WTC11 (cell line): ENCODE measurements around the gene IL4I1. TPM values are rescaled to one million over a fixed set of nuclear protein-coding genes. Genes with fewer than 3 reads are reported as not detected.

Source experiments
- ATAC-seq: fragments of 200-7000 bp; cut with Tn5 transposase; 2 replicates; pipeline ENCODE4 v1.10.0; 2021; ENCODE audit warnings: mild to moderate bottlenecking, moderate library complexity
- CTCF ChIA-PET: fragments of 300-600 bp; sonication (Branson Sonifier 250); formaldehyde crosslinking; loops from one replicate; lab custom pipeline; 2021; ENCODE audit warnings: antibody characterized with exemption; lab: Charles Lee
- POLR2A ChIA-PET: fragments of 350-600 bp; sonication (Branson Sonifier 250); formaldehyde crosslinking; loops from one replicate; lab custom pipeline; 2021; ENCODE audit warnings: antibody characterized with exemption; lab: Charles Lee
- DNase-seq: peaks from one replicate; pipeline ENCODE4 v3.0.0; 2021; ENCODE audit warnings: low spot score
- H3K27ac Mint-ChIP-seq: 2 replicates; pipeline ENCODE4 v1.8.0; 2021; ENCODE audit warnings: mixed read lengths
- H3K27me3 Mint-ChIP-seq: 2 replicates; pipeline ENCODE4 v1.8.0; 2021; ENCODE audit warnings: low read depth, mild to moderate bottlenecking, moderate library complexity, mixed read lengths
- H3K36me3 Mint-ChIP-seq: 2 replicates; pipeline ENCODE4 v1.8.0; 2021; ENCODE audit warnings: mixed read lengths
- H3K4me1 Mint-ChIP-seq: 2 replicates; pipeline ENCODE4 v1.8.0; 2022; ENCODE audit warnings: mixed read lengths
- H3K4me3 Mint-ChIP-seq: 2 replicates; pipeline ENCODE4 v1.8.0; 2021; ENCODE audit warnings: mild to moderate bottlenecking, moderate library complexity, mixed read lengths
- H3K9me3 Mint-ChIP-seq: 2 replicates; pipeline ENCODE4 v1.8.0; 2021; ENCODE audit warnings: mixed read lengths
- AFF4 ChIP-seq: sonication (generic); formaldehyde crosslinking; IDR thresholded peaks from 2 replicates; pipeline ENCODE4 v1.8.1; 2023; ENCODE audit warnings: mild to moderate bottlenecking, missing genetic modification reagents, borderline replicate concordance
- CREM ChIP-seq: sonication (generic); formaldehyde crosslinking; IDR thresholded peaks from 2 replicates; pipeline ENCODE4 v1.8.1; 2022; ENCODE audit warnings: mild to moderate bottlenecking, missing genetic modification reagents, moderate library complexity
- FOXK1 ChIP-seq: sonication (generic); formaldehyde crosslinking; IDR thresholded peaks from 2 replicates; pipeline ENCODE4 v1.8.0; 2022; ENCODE audit warnings: mild to moderate bottlenecking, moderate library complexity, missing genetic modification reagents
- FOXP1 ChIP-seq: sonication (generic); formaldehyde crosslinking; IDR thresholded peaks from 2 replicates; pipeline ENCODE4 v1.8.0; 2022; ENCODE audit warnings: missing genetic modification reagents, mild to moderate bottlenecking, moderate library complexity, borderline replicate concordance
- HMGXB4 ChIP-seq: sonication (generic); formaldehyde crosslinking; IDR thresholded peaks from 2 replicates; pipeline ENCODE4 v1.8.1; 2023; ENCODE audit warnings: mild to moderate bottlenecking, moderate library complexity, missing genetic modification reagents
- TEAD4 ChIP-seq: sonication (generic); formaldehyde crosslinking; IDR thresholded peaks from 2 replicates; pipeline ENCODE4 v1.8.0; 2022; ENCODE audit warnings: mild to moderate bottlenecking, missing genetic modification reagents
- ZNF532 ChIP-seq: fragments of 250-450 bp; sonication (Bioruptor Pico); IDR thresholded peaks from 2 replicates; pipeline ENCODE4 v1.9.0; 2021; ENCODE audit warnings: mild to moderate bottlenecking, borderline replicate concordance
- total RNA-seq: library from RNA; stranded (reverse); gene quantifications from 3 replicates; pipeline ENCODE4 v1.2.3, GENCODE V29; 2021

IL4I1 gene
- total RNA-seq, 1 experiment from 2014 or later = 0.83 TPM

- TF ChIP-seq ZNF532 (CRISPR knock-in tag) (no peak), HMGXB4 (no peak), AFF4 (no peak), FOXK1 (CRISPR knock-in tag) (no peak)
These were observed 34.9 kb downstream of the IL4I1 start (continued) for GRCh38 chr19:49861541-49862378.

- Mint-ChIP-seq H3K4me1 (peaks cover 28% of the 10 kb centered on the region), H3K4me3 (no peak overlapping the region), H3K9me3 (no peaks in the 10 kb centered on the region), H3K27me3 (no peaks in the 10 kb centered on the region), H3K27ac (peak overlapping the region; percentile 64)
- POLR2A ChIA-PET = interaction anchor here (1.1 to 1.2 kb wide), 2 partner anchors 11 to 48 kb away, joined by 3 read pairs; no protein-coding TSS in a partner anchor
- peak; percentile 15 for ATAC-seq
- CTCF ChIA-PET = interaction anchor here (1.1 to 1.5 kb wide), 3 partner anchors 8 to 314 kb away, joined by 3 to 8 read pairs (median 3); partner anchors contain the start of gene FUZ
- DNase-seq = peak; percentile 55
- TF ChIP-seq TEAD4 (no peak), FOXK1 (CRISPR knock-in tag) (0 out of 2 replicates have a peak, but pooled peaks have one; percentile 15)
- TF ChIP-seq, all 79 proteins: peak for 1
- peaks cover 33% of the 10 kb centered on the region for H3K36me3 Mint-ChIP-seq
These were observed 35.6 kb downstream of the IL4I1 start for GRCh38 chr19:49861107-49861506.

- no peaks in the 10 kb centered on the region; the same call in 1 of the 2 replicates for H3K27me3 Mint-ChIP-seq
- ChIA-PET POLR2A (interaction anchor here (1.1 to 1.2 kb wide), 2 partner anchors 10 to 48 kb away, joined by 3 read pairs; no protein-coding TSS in a partner anchor), CTCF (interaction anchor here (1.1 to 1.5 kb wide), 3 partner anchors 9 to 313 kb away, joined by 3 to 8 read pairs (median 3); partner anchors contain the start of gene FUZ)
- H3K27ac Mint-ChIP-seq = peak overlapping the region; percentile 64
- peaks cover 37% of the 10 kb centered on the region for H3K36me3 Mint-ChIP-seq
- DNase-seq = no peak
- peaks cover 22% of the 10 kb centered on the region for H3K4me1 Mint-ChIP-seq
- no peaks in the 10 kb centered on the region for H3K9me3 Mint-ChIP-seq
- H3K4me3 Mint-ChIP-seq = no peak overlapping the region
- 0 out of 2 replicates have a peak, but pooled peaks have one; percentile 35 for TF ChIP-seq FOXP1
- TF ChIP-seq CREM = no peak
- TF ChIP-seq, all 79 proteins: peak for 1
- ATAC-seq = no peak
These were observed 36.2 kb downstream of the IL4I1 start for GRCh38 chr19:49860336-49861102.
